ENCODE measurements around the gene TBX21.

DNA sequence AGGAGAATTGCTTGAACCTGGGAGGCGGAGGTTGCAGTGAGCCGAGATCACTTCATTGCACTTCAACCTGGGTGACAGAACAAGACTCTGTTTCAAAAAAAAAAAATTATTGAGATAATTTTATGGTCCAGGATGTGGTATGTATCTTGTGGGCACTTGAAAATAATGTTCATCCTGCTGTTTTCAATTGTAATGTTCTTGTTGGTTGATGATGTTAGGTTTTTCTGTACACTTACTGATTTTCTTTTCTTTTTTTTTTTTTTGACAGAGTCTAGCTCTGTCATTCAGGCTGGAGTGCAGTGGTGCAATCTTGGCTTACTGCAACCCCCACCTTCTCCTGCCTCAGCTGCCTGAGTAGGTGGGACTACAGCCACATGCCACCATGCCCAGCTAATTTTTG is 29.7 kb downstream of the TBX21 start:
- TF ChIP-seq, protein P1, sequence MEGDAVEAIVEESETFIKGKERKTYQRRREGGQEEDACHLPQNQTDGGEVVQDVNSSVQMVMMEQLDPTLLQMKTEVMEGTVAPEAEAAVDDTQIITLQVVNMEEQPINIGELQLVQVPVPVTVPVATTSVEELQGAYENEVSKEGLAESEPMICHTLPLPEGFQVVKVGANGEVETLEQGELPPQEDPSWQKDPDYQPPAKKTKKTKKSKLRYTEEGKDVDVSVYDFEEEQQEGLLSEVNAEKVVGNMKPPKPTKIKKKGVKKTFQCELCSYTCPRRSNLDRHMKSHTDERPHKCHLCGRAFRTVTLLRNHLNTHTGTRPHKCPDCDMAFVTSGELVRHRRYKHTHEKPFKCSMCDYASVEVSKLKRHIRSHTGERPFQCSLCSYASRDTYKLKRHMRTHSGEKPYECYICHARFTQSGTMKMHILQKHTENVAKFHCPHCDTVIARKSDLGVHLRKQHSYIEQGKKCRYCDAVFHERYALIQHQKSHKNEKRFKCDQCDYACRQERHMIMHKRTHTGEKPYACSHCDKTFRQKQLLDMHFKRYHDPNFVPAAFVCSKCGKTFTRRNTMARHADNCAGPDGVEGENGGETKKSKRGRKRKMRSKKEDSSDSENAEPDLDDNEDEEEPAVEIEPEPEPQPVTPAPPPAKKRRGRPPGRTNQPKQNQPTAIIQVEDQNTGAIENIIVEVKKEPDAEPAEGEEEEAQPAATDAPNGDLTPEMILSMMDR (IDR thresholded peaks at IDR 0.05; ENCODE audit: insufficient read depth, low read length, poor library complexity, severe bottlenecking): no peak
- TF ChIP-seq EZH2phosphoT487 (conservative IDR thresholded peaks at IDR 0.05; ENCODE audit: low read length): no peak

Data from SU-DHL-6 (cell line).